Large intestine (tissue), 3 donors: Measurements from ENCODE around the gene FKBP3. TPM values are rescaled to one million over a fixed set of nuclear protein-coding genes. Genes with fewer than 3 reads are reported as not detected.
A peak's percentile ranks its signal among the peaks of the same experiment; 100 is the strongest.
"Not testable (repeated sequence)": the region's sequence is repeated elsewhere in the genome, so short reads cannot be mapped to it uniquely, and the experiment has no call there.

Experiments
- DNase-seq, 2 donors: peaks; one replicate each; pipeline versions ENCODE4 v3.0.0 to v3.0.0-alpha.2; 2013
- H3K27ac ChIP-seq: one replicate; pipeline ENCODE4 v1.5.1; 2013; ENCODE audit warnings: low read length
- H3K27me3 ChIP-seq: 2 replicates; pipeline ENCODE4 v1.6.1; 2013; ENCODE audit warnings: low read length; ENCODE audit not compliant: control insufficient read depth, insufficient read depth
- H3K36me3 ChIP-seq: 2 replicates; pipeline ENCODE4 v1.6.1; 2013; ENCODE audit warnings: low read length; ENCODE audit not compliant: control insufficient read depth, insufficient read depth
- H3K4me1 ChIP-seq: one replicate; pipeline ENCODE4 v1.6.1; 2013; ENCODE audit warnings: low read length; ENCODE audit not compliant: control insufficient read depth, insufficient read depth
- H3K4me3 ChIP-seq: one replicate; pipeline ENCODE4 v1.5.1; 2013; ENCODE audit warnings: low read length
- H3K9me3 ChIP-seq: one replicate; pipeline ENCODE4 v1.6.1; 2013; ENCODE audit warnings: mild to moderate bottlenecking, low read depth, low read length, moderate library complexity; ENCODE audit not compliant: control insufficient read depth
- WGBS: methylation state at CpG from one replicate; pipeline ENCODE4 v1.1.5; 2013; ENCODE audit warnings: low lambda C conversion rate; ENCODE audit not compliant: insufficient coverage; 5-methylcytosine and 5-hydroxymethylcytosine counted together
- polyA plus RNA-seq: library from polyadenylated mRNA; unstranded; fragments of 120-200 nt; gene quantifications from one replicate; pipeline ENCODE4 v1.2.1, GENCODE V29; 2013

FKBP3 gene
- polyA plus RNA-seq, 1 donor: 92.4 TPM

DNA sequence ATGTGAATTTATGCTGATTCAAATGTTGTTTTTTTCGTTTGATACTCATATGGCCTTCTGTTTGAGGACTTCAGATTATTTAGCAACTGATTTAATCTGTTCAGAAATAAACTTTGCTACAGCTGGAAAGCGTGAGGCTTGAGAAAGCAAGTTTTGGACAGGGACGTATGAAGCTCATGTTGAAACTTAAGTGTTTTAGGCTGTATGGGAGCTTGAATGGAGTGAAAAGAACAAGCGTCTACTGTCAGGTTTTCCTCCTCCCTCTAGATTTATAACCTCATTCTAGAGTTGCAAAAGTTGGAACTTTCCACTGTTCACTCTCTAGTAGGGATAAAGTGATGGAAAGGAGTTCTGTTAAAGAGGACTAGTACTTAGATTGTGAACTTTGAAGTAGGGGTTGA is 49.3 kb downstream of the FKBP3 start:
- H3K36me3 ChIP-seq: no peaks in the 10 kb centered on the region
- H3K27ac ChIP-seq: peak overlapping the region; percentile 89
- WGBS: 0% methylated on average over 1 of the region's 4 CpGs
- peak in 1 of 2 donors; percentile 61 for DNase-seq
- H3K4me3 ChIP-seq: peak overlapping the region; percentile 78
- H3K9me3 ChIP-seq: peaks cover 3% of the 10 kb centered on the region
- H3K4me1 ChIP-seq: peaks cover 12% of the 10 kb centered on the region
- no peaks in the 10 kb centered on the region for H3K27me3 ChIP-seq

DNA sequence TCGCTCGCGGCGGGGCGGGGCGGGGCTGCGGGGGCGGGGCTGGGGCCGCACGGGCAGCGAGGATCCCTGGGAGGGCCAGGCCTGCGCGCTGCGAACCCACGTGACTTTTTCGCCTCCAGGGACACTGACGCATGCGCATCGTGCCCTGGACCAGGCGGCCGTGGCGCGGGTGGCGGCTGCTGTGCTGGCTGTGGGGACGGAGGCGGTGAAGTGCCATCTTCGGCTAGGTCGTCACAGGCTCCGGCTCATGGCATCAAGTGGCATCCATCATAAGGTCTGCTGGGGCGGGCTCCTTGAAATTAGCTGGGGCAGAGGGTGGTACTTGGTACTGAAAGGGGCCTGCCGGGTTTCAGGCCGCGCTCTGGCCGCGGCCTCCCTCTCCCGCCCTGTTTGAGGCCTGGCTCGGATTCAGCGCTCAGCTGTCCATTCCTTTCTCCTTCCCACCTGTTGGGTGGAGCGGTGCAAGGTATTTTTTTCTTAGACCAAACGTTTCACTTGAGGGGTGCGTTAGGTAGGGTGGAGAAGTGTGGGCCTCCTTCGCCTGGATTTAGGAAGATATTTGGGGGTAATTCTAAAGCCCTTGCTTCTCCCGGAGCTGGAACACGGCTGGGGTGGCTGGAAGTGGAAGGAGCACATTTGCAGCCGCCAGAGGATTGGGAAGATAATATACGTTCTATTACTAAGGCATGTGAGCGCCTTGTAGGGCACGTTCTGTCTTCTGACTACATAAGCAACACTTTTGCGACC is 50.1 kb downstream of the FKBP3 start, which contains the start of gene PRPF39:
Gene PRPF39, plus strand, starts transcription at position 141 of the 747 bp plus-strand sequence. CDS start 11,124 bp downstream, outside the sequence.
- Histone ChIP-seq H3K27me3 (no peaks in the 10 kb centered on the region), H3K4me3 (peak within 1 kb of the TSS; percentile 78), H3K9me3 (peaks cover 3% of the 10 kb centered on the region), H3K36me3 (no peaks in the 10 kb centered on the region), H3K4me1 (peaks cover 12% of the 10 kb centered on the region), H3K27ac (peak within 1 kb of the TSS; percentile 89)
- peak; percentile 95 to 96 for DNase-seq
- no CpG with 5 or more reads among the region's 49 CpGs for WGBS

DNA sequence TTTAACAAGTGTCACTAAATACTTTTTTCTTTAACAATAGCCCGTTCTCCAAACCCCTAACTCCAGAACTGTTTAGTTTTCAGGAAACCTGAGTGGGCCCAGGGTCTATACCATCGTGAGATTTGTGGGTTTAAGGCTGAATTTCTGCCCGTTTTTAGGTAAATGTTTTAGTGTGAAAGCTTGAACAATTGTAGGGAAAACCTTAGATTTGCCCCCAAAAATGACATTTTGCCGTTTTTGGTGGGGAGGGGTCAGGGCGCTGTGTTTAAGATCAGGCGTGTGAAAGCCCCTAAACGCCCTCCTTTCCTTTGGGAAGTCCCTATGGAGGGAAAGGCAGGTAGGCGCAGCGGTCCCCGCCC is 50.7 kb downstream of the FKBP3 start:
- DNase-seq: no peak
- peaks cover 12% of the 10 kb centered on the region for H3K4me1 ChIP-seq
- H3K4me3 ChIP-seq: peak overlapping the region; percentile 78
- H3K27me3 ChIP-seq: no peaks in the 10 kb centered on the region
- no peak overlapping the region for H3K27ac ChIP-seq
- peaks cover 3% of the 10 kb centered on the region for H3K9me3 ChIP-seq
- no CpG with 5 or more reads among the region's 10 CpGs for WGBS
- no peaks in the 10 kb centered on the region for H3K36me3 ChIP-seq

DNA sequence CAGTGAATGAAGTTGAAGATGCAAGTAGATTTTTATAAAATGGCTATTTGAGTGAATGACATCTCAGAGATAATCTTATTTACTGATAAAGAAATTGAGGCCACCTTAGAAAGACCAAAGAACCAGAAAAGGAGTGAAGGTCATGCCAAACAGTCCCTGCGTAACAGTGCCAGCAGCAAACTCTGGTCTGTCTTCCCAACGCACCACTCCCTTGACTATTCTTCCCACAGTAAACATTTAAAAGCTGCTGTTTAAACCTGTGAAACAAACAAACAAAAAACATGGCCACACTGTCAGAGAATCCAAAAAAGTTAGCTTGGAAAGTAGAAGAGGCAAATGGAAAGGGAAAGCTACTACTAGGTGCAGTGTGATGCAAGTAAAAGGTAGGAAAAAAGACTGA is 51.9 kb downstream of the FKBP3 start:
- peak in 1 of 2 donors; percentile 36 for DNase-seq
- H3K36me3 ChIP-seq: no peaks in the 10 kb centered on the region
- H3K27me3 ChIP-seq: no peaks in the 10 kb centered on the region
- peaks cover 3% of the 10 kb centered on the region for H3K9me3 ChIP-seq
- WGBS: 0% methylated on average over 1 of the region's 2 CpGs
- H3K4me1 ChIP-seq: peaks cover 12% of the 10 kb centered on the region
- H3K27ac ChIP-seq: peak overlapping the region; percentile 1
- no peak overlapping the region for H3K4me3 ChIP-seq

DNA sequence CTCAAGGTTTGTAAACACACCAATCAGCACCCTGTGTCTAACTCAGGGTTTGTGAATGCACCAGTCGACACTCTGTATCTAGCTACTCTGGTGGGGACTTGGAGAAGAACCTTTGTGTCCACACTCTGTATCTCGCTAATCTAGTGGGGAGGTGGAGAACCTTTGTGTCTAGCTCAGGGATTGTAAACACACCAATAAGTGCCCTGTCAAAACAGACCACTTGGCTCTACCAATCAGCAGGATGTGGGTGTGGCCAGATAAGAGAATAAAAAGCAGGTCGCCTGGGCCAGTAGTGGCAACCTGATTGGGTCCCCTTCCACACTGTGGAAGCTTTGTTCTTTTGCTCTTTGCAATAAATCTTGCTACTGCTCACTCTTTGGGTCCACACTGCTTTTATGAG is 53.2 kb downstream of the FKBP3 start:
- H3K9me3 ChIP-seq, H3K4me3 ChIP-seq, H3K27ac ChIP-seq, H3K36me3 ChIP-seq, H3K4me1 ChIP-seq, DNase-seq, H3K27me3 ChIP-seq: not testable (repeated sequence)
- WGBS: no CpG with 5 or more reads among the region's 3 CpGs

DNA sequence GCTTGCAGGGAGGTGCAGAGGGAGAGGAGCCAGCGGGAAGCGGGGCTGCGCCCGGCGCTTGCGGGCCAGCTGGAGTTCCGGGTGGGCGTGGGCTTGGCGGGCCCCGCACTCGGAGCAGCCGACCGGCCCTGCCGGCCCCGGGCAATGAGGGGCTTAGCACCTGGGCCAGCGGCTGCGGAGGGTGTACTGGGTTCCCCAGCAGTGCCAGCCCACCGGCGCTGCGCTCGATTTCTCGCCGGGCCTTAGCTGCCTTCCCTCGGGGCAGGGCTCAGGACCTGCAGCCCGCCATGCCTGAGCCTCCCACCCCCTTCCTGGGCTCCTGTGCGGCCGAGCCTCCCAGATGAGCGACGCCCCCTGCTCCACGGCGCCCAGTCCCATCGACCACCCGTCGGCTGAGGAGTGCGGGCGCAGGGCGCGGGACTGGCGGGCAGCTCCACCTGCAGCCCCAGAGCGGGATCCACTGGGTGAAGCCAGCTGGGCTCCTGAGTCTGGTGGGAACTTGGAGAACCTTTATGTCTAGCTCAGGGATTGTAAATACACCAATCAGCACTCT is 53.8 kb downstream of the FKBP3 start:
- H3K4me3 ChIP-seq, DNase-seq, H3K4me1 ChIP-seq, H3K36me3 ChIP-seq, H3K27ac ChIP-seq, H3K9me3 ChIP-seq, H3K27me3 ChIP-seq: not testable (repeated sequence)
- WGBS: no CpG with 5 or more reads among the region's 40 CpGs

DNA sequence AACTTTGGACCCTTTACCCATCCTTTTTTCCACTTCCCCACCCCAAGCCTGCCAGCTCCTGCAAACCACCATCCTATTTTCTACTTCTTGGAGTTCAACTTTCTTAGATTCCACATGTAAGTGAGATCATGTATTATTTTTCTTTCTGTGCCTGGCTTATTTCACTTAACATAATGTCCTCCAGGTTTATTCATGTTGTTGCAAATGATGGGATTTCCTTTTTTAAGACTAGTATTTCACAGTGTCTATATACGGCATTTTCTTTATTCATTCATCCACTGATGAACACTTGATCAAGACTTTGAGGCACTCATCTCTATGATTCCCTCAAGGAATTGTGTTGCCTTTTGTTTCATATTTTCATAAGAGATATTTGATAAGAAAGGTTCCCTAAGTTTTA is 56.0 kb downstream of the FKBP3 start:
- Histone ChIP-seq H3K36me3 (no peaks in the 10 kb centered on the region), H3K4me1 (peaks cover 5% of the 10 kb centered on the region), H3K27ac (no peak overlapping the region), H3K27me3 (no peaks in the 10 kb centered on the region), H3K4me3 (no peak overlapping the region), H3K9me3 (peaks cover 3% of the 10 kb centered on the region)
- 100% methylated on average over 1 of the region's 1 CpG for WGBS
- DNase-seq: no peak

DNA sequence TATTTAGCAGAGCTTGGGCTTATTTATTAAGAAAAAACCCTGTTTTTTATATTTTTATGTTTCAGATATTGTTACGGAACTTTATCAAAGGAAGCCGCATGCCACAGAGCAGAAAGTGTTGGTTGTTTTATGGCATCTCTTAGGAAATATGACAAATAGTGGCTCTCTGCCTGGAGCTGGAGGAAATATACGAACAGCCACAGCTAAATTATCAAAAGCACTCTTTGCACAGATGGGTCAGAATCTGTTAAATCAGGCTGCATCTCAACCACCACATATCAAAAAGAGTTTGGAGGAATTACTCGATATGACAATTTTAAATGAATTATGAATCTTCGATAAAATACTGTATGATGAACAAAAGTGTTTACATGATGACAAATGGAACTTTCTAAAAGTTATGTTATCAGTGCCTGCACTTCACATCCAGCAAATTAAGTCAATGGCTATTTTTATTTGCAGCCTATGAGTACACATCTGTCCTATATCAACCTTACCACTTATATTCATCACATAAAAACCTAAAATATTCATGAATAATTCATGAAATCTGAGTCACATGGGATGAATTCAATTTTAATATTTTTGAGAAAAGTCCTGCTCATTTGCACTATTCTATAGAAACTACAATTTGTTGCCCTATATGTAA is 60.9 kb downstream of the FKBP3 start:
- WGBS: 90% methylated on average over 3 of the region's 5 CpGs
- H3K4me3 ChIP-seq: no peak overlapping the region
- no peak for DNase-seq

DNA sequence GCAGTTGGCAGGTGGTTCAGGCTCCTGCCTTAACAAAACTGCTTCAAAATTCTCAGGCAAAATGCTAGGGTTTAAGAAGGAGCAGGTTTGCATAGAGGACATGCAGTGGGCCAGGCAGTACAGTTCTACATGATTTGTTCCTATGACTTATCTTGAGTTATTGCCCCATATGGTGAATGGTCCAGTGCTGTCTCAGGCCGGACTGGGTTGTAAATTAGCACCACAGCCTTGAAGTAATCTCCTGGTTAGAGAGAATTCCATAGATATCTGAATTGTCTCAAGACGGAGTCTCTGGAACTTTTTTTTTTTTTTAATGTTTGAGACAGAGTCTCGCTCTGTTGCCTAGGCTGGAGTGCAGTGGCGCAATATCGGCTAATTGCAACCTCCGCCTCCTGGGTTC is 62.2 kb downstream of the FKBP3 start:
- no CpG with 5 or more reads among the region's 6 CpGs for WGBS
- Histone ChIP-seq H3K36me3 (peaks cover 13% of the 10 kb centered on the region), H3K27ac (peak overlapping the region; percentile 27), H3K27me3 (no peaks in the 10 kb centered on the region), H3K4me3 (no peak overlapping the region), H3K4me1 (no peaks in the 10 kb centered on the region), H3K9me3 (no peaks in the 10 kb centered on the region)
- DNase-seq: peak; percentile 46 to 71

More for the DNA sequence above, 60.9 kb downstream of the FKBP3 start:
- Histone ChIP-seq H3K4me1 (no peaks in the 10 kb centered on the region), H3K9me3 (no peaks in the 10 kb centered on the region), H3K27me3 (no peaks in the 10 kb centered on the region), H3K27ac (no peak overlapping the region), H3K36me3 (peaks cover 12% of the 10 kb centered on the region)

DNA sequence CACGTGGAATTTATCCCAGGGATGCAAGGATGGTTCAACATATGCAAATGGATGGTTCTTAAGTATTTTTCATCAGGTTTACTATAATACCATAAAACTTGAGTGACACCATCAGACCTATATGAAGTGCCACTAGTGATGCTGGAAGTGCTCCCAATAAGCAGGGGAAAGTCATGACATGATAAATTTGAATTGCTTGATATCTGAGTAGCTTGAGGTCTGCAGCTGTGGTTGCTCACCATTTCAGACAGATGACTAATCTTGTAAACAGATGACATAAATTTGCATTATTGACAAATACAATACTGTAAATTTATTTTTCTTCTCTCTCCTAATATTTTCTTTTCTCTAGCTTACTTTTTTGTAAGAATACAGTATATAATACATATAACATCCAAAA is 64.1 kb downstream of the FKBP3 start:
- H3K27me3 ChIP-seq: no peaks in the 10 kb centered on the region
- H3K9me3 ChIP-seq: no peaks in the 10 kb centered on the region
- H3K4me3 ChIP-seq: no peak overlapping the region
- no peak for DNase-seq
- H3K27ac ChIP-seq: no peak overlapping the region
- H3K4me1 ChIP-seq: no peaks in the 10 kb centered on the region
- WGBS: no CpG with 5 or more reads among the region's 1 CpG
- peaks cover 13% of the 10 kb centered on the region for H3K36me3 ChIP-seq
